ENCODE data around the gene PPP1R14C.

DNA sequence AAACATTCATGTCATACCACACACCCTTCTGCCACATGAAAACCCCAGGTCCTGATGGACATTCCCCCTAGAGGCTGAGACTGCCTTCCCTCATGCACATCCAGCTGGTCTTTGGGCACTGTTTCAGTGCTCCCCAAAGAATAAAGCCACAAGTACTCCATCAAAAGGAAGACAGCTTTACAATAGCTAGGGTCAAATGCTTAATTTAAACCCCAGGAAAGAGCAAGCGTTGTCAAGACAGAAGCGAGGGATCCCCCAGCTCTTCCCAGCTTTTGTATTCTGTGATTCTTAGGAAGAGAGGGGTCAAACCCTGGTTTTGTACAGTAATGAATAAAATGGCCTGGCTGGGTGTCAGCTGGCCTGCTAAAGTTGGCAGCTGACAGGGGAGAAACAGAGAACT is 143.6 kb downstream of the PPP1R14C start:
- no peak for TF ChIP-seq POLR2A (IDR thresholded peaks at IDR 0.05)
- TF ChIP-seq, protein P1, sequence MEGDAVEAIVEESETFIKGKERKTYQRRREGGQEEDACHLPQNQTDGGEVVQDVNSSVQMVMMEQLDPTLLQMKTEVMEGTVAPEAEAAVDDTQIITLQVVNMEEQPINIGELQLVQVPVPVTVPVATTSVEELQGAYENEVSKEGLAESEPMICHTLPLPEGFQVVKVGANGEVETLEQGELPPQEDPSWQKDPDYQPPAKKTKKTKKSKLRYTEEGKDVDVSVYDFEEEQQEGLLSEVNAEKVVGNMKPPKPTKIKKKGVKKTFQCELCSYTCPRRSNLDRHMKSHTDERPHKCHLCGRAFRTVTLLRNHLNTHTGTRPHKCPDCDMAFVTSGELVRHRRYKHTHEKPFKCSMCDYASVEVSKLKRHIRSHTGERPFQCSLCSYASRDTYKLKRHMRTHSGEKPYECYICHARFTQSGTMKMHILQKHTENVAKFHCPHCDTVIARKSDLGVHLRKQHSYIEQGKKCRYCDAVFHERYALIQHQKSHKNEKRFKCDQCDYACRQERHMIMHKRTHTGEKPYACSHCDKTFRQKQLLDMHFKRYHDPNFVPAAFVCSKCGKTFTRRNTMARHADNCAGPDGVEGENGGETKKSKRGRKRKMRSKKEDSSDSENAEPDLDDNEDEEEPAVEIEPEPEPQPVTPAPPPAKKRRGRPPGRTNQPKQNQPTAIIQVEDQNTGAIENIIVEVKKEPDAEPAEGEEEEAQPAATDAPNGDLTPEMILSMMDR (IDR thresholded peaks at IDR 0.05): no peak
